ENCODE results near the gene ABHD1. TPM values are rescaled to one million over a fixed set of nuclear protein-coding genes. Genes with fewer than 3 reads are reported as not detected.

The ABHD1 gene
- total RNA-seq, 2 donors from 2014 or later = 0.29 to 1.0 TPM

- H3K27ac ChIP-seq (ENCODE audit: low read depth, low read length) = no peak overlapping the region
- no peaks in the 10 kb centered on the region for H3K36me3 Mint-ChIP-seq (ENCODE audit: low read depth)
- no peaks in the 10 kb centered on the region for H3K9me3 Mint-ChIP-seq
- H3K27me3 ChIP-seq (ENCODE audit: control insufficient read depth, insufficient read depth, low read length, poor library complexity, severe bottlenecking) = peaks cover 26% of the 10 kb centered on the region
- H3K4me3 ChIP-seq (ENCODE audit: low read length) = peak overlapping the region; percentile 81
- no peaks in the 10 kb centered on the region for H3K9me3 ChIP-seq (ENCODE audit: control insufficient read depth, low read length)
- H3K4me3 Mint-ChIP-seq = peak overlapping the region; percentile 58
- H3K4me1 ChIP-seq (ENCODE audit: control insufficient read depth, insufficient read depth, low read length) = no peaks in the 10 kb centered on the region
- H3K4me1 Mint-ChIP-seq = peaks cover 9% of the 10 kb centered on the region
- peak overlapping the region; percentile 66 for H3K9ac ChIP-seq (ENCODE audit: extremely low read depth, low read length, poor library complexity, severe bottlenecking)
- no peak overlapping the region for H3K27ac Mint-ChIP-seq
- peaks cover 28% of the 10 kb centered on the region for H3K27me3 Mint-ChIP-seq (ENCODE audit: insufficient read depth)
- WGBS, 2 experiments (ENCODE audit: insufficient coverage in 1 of 2, insufficient read length in 1 of 2) = 0% methylated on average over 32 to 81 of the region's 81 CpGs
- peak; percentile 92 for TF ChIP-seq CTCF (conservative IDR thresholded peaks at IDR 0.05)
- H3K36me3 ChIP-seq (ENCODE audit: control insufficient read depth, insufficient read depth, low read length) = no peaks in the 10 kb centered on the region
- peak; percentile 99 for DNase-seq
Measured at GRCh38 chr2:27086090-27086723, 37.4 kb upstream of the ABHD1 start.

DNA sequence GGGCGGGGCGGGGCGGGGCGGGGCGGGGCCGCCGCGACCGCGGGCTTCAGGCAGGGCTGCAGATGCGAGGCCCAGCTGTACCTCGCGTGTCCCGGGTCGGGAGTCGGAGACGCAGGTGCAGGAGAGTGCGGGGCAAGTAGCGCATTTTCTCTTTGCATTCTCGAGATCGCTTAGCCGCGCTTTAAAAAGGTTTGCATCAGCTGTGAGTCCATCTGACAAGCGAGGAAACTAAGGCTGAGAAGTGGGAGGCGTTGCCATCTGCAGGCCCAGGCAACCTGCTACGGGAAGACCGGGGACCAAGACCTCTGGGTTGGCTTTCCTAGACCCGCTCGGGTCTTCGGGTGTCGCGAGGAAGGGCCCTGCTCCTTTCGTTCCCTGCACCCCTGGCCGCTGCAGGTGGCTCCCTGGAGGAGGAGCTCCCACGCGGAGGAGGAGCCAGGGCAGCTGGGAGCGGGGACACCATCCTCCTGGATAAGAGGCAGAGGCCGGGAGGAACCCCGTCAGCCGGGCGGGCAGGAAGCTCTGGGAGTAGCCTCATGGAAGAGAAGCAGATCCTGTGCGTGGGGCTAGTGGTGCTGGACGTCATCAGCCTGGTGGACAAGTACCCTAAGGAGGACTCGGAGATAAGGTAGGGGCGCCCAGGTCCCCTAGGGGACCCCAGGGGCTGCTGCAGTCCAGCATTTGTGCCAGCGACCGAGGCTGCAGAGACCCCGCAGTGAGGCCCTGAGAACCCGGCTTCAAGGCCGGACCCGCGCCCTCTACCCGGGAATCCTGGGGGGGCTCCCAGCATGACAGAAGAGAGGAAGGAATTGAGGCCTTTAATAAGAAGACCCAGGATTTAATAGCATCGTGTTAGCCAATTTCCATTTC is 36.7 kb upstream of the ABHD1 start, which contains the start of gene KHK:
TSS of gene KHK (plus strand) at position 49 of the 870 bp plus-strand sequence. CDS start at position 537, 488 bp downstream.
- Histone ChIP-seq H3K27ac (ENCODE audit: low read depth, low read length) (no peak within 1 kb of the TSS), H3K9ac (ENCODE audit: extremely low read depth, low read length, poor library complexity, severe bottlenecking) (peak within 1 kb of the TSS; percentile 66), H3K9me3 (ENCODE audit: control insufficient read depth, low read length) (no peaks in the 10 kb centered on the region), H3K4me3 (ENCODE audit: low read length) (peak within 1 kb of the TSS; percentile 81), H3K4me1 (ENCODE audit: control insufficient read depth, insufficient read depth, low read length) (no peaks in the 10 kb centered on the region), H3K27me3 (ENCODE audit: control insufficient read depth, insufficient read depth, low read length, poor library complexity, severe bottlenecking) (peaks cover 26% of the 10 kb centered on the region), H3K36me3 (ENCODE audit: control insufficient read depth, insufficient read depth, low read length) (no peaks in the 10 kb centered on the region)
- Mint-ChIP-seq H3K27me3 (ENCODE audit: insufficient read depth) (peaks cover 28% of the 10 kb centered on the region), H3K9me3 (no peaks in the 10 kb centered on the region), H3K4me3 (peak within 1 kb of the TSS; percentile 58), H3K4me1 (peaks cover 4% of the 10 kb centered on the region), H3K27ac (no peak within 1 kb of the TSS), H3K36me3 (ENCODE audit: low read depth) (no peaks in the 10 kb centered on the region)
- TF ChIP-seq CTCF (conservative IDR thresholded peaks at IDR 0.05) = no peak
- 13 to 14% methylated on average over 29 to 54 of the region's 54 CpGs for WGBS, 2 experiments (ENCODE audit: insufficient coverage in 1 of 2, insufficient read length in 1 of 2)
- peak; percentile 84 for DNase-seq

- no peaks in the 10 kb centered on the region for H3K9me3 ChIP-seq (ENCODE audit: control insufficient read depth, low read length)
- peaks cover 26% of the 10 kb centered on the region for H3K27me3 ChIP-seq (ENCODE audit: control insufficient read depth, insufficient read depth, low read length, poor library complexity, severe bottlenecking)
- H3K36me3 ChIP-seq (ENCODE audit: control insufficient read depth, insufficient read depth, low read length) = no peaks in the 10 kb centered on the region
- no peak overlapping the region for H3K9ac ChIP-seq (ENCODE audit: extremely low read depth, low read length, poor library complexity, severe bottlenecking)
- no peaks in the 10 kb centered on the region for H3K4me1 ChIP-seq (ENCODE audit: control insufficient read depth, insufficient read depth, low read length)
- H3K4me3 Mint-ChIP-seq = no peak overlapping the region
- WGBS, 2 experiments (ENCODE audit: insufficient coverage in 1 of 2, insufficient read length in 1 of 2) = 85 to 89% methylated on average over 3 to 5 of the region's 5 CpGs
- DNase-seq = no peak
- H3K4me1 Mint-ChIP-seq = peaks cover 4% of the 10 kb centered on the region
- H3K36me3 Mint-ChIP-seq (ENCODE audit: low read depth) = no peaks in the 10 kb centered on the region
- no peak overlapping the region for H3K27ac Mint-ChIP-seq
- no peak for TF ChIP-seq CTCF (conservative IDR thresholded peaks at IDR 0.05)
- no peak overlapping the region for H3K27ac ChIP-seq (ENCODE audit: low read depth, low read length)
- H3K27me3 Mint-ChIP-seq (ENCODE audit: insufficient read depth) = peaks cover 28% of the 10 kb centered on the region
- no peak overlapping the region for H3K4me3 ChIP-seq (ENCODE audit: low read length)
- H3K9me3 Mint-ChIP-seq = no peaks in the 10 kb centered on the region
Measured at GRCh38 chr2:27087823-27088410, 35.7 kb upstream of the ABHD1 start.

Measured in endodermal cell (in vitro differentiated cells).